ENCODE data around the gene CYB561A3. TPM values are rescaled to one million over a fixed set of nuclear protein-coding genes. Genes with fewer than 3 reads are reported as not detected.

CYB561A3 gene
- total and polyA plus RNA-seq, 2 of the 13 experiments (the other 11 are each of a cell fraction or from before 2014, with no cell fraction given) = 11.4 to 14.9 TPM

- TF ChIP-seq GPBP1L1 (CRISPR knock-in tag; IDR thresholded peaks at IDR 0.05) (no peak), ZNF512B (CRISPR knock-in tag; IDR thresholded peaks at IDR 0.05; ENCODE audit: borderline replicate concordance) (0 out of 2 replicates have a peak, but pooled peaks have one; percentile 29)
- Histone ChIP-seq H3K4me2 (ENCODE audit: low read depth, low read length) (no peak overlapping the region), H3K79me2 (ENCODE audit: insufficient read depth, low read length) (no peaks in the 10 kb centered on the region), H4K20me1 (ENCODE audit: insufficient read depth, low read length) (peaks cover 3% of the 10 kb centered on the region; the same call in 1 of the 2 replicates), H3K9me3 (ENCODE audit: low read length) (no peaks in the 10 kb centered on the region), H3K36me3 (replicated peaks in 1 of 2; ENCODE audit: control insufficient read depth in 1 of 2, insufficient read depth in 2 of 2, low read length in 2 of 2) (peaks cover 15 to 17% of the 10 kb centered on the region in 2 experiments; a peak in 4 of 5 replicates), H2AFZ (ENCODE audit: low read length) (no peak overlapping the region), H3K4me1 (ENCODE audit: insufficient read depth, low read length) (no peaks in the 10 kb centered on the region), H3K27me3 (ENCODE audit: control insufficient read depth in 1 of 2, insufficient read depth in 2 of 2, low read length in 2 of 2) (no peaks in the 10 kb centered on the region), H3K9ac (ENCODE audit: insufficient read depth, low read depth, low read length) (no peak overlapping the region), H3K27ac (ENCODE audit: extremely low read length, insufficient read depth, low read length) (no peak overlapping the region), H3K4me3 (replicated peaks in 1 of 3; ENCODE audit: insufficient read depth in 1 of 3, low read depth in 2 of 3, low read length in 3 of 3) (no peak overlapping the region)
- DNase-seq (ENCODE audit: low spot score) (no peak), ATAC-seq (no peak), FAIRE-seq (no peak)
- intact Hi-C loops (cut with micrococcal nuclease; ENCODE audit: unreplicated experiment) (no loop called here), in situ Hi-C loops (cut with HindIII; ENCODE audit: extremely low pct_ligation_motif_present, low pct_unique_long_range_greater_than_20kb) (no loop called here)
- POLR2A ChIA-PET = no interaction called here
- no TSS peak for BruUV-seq (replicated peaks)
- 99% methylated on average over 6 of the region's 8 CpGs for WGBS (ENCODE audit: low lambda C conversion rate)
- CTCF ChIA-PET (ENCODE audit: low intra/inter-chr PET ratio, low total read pairs) = no interaction called here
Measured at GRCh38 chr11:61350803-61351202, 10.9 kb downstream of the CYB561A3 start.

GRCh38 chr11:61350336-61350735, 11.3 kb downstream of the CYB561A3 start:
- H3K4me1 ChIP-seq (ENCODE audit: insufficient read depth, low read length) = no peaks in the 10 kb centered on the region
- in situ Hi-C loops (cut with HindIII; ENCODE audit: extremely low pct_ligation_motif_present, low pct_unique_long_range_greater_than_20kb) = no loop called here
- FAIRE-seq (no peak), ATAC-seq (no peak; the same call in 2 of the 3 replicates), DNase-seq (ENCODE audit: low spot score) (no peak)
- TF ChIP-seq THAP8 (CRISPR knock-in tag; IDR thresholded peaks at IDR 0.05; ENCODE audit: borderline replicate concordance) (no peak), ZNF580 (CRISPR knock-in tag; IDR thresholded peaks at IDR 0.05; ENCODE audit: borderline replicate concordance, low read depth) (no peak), POLR2A (IDR thresholded peaks at IDR 0.05; ENCODE audit: insufficient read depth in 1 of 2, low read depth in 2 of 2, low read length in 2 of 2) (peak in 1 of 2 experiments; percentile 43; a peak in 1 of 4 replicates), ZNF777 (CRISPR knock-in tag; IDR thresholded peaks at IDR 0.05) (no peak), ZNF124 (CRISPR knock-in tag; IDR thresholded peaks at IDR 0.05) (no peak), JARID2 (CRISPR knock-in tag; IDR thresholded peaks at IDR 0.05; ENCODE audit: insufficient replicate concordance) (no peak)
- BruUV-seq (replicated peaks) = no TSS peak
- WGBS (ENCODE audit: low lambda C conversion rate) = no CpG with 5 or more reads among the region's 1 CpG
- ChIA-PET CTCF (ENCODE audit: low intra/inter-chr PET ratio, low total read pairs) (no interaction called here), POLR2A (interaction anchor here (3.0 kb wide), 1 partner anchor 12 kb away, joined by 26 read pairs; the partner anchor contains the start of genes CYB561A3 and TMEM138)
- H3K79me2 ChIP-seq (ENCODE audit: insufficient read depth, low read length) = no peaks in the 10 kb centered on the region
- H3K4me3 ChIP-seq (replicated peaks in 1 of 3; ENCODE audit: insufficient read depth in 1 of 3, low read depth in 2 of 3, low read length in 3 of 3) = no peak overlapping the region
- no peak overlapping the region for H3K4me2 ChIP-seq (ENCODE audit: low read depth, low read length)
- no peak overlapping the region for H3K27ac ChIP-seq (ENCODE audit: extremely low read length, insufficient read depth, low read length)
- intact Hi-C loops (cut with micrococcal nuclease; ENCODE audit: unreplicated experiment) = no loop called here
- no peaks in the 10 kb centered on the region for H3K9me3 ChIP-seq (ENCODE audit: low read length)
- no peaks in the 10 kb centered on the region for H3K27me3 ChIP-seq (ENCODE audit: control insufficient read depth in 1 of 2, insufficient read depth in 2 of 2, low read length in 2 of 2)
- H4K20me1 ChIP-seq (ENCODE audit: insufficient read depth, low read length) = peaks cover 3% of the 10 kb centered on the region; the same call in 1 of the 2 replicates
- no peak overlapping the region for H2AFZ ChIP-seq (ENCODE audit: low read length)
- H3K36me3 ChIP-seq (replicated peaks in 1 of 2; ENCODE audit: control insufficient read depth in 1 of 2, insufficient read depth in 2 of 2, low read length in 2 of 2) = peaks cover 19 to 22% of the 10 kb centered on the region in 2 experiments
- no peak overlapping the region for H3K9ac ChIP-seq (ENCODE audit: insufficient read depth, low read depth, low read length)

All from HepG2 (cell line).